GM18861 (cell line): ENCODE measurements around the gene TMEM245.
"Not testable (repeated sequence)": the region's sequence is repeated elsewhere in the genome, so short reads cannot be mapped to it uniquely, and the experiment has no call there.

ENCODE experiments used
- ATAC-seq: cut with Tn5 transposase; IDR thresholded peaks from one replicate; pipeline ENCODE4 v1.9.1; 2021; ENCODE audit not compliant: unreplicated experiment

Gene TMEM245

GRCh38 chr9:109072133-109072692, 47.5 kb downstream of the TMEM245 start:
- no peak for ATAC-seq

GRCh38 chr9:109068764-109069163, 51.0 kb downstream of the TMEM245 start:
- ATAC-seq, result no peak

GRCh38 chr9:109064963-109065702, 54.6 kb downstream of the TMEM245 start:
- no peak for ATAC-seq

GRCh38 chr9:109063760-109064159, 56.0 kb downstream of the TMEM245 start:
- no peak for ATAC-seq

- no peak for ATAC-seq
These were observed 57.2 kb downstream of the TMEM245 start for GRCh38 chr9:109062543-109062942.

GRCh38 chr9:109060191-109060590, 59.6 kb downstream of the TMEM245 start:
- ATAC-seq, result no peak

GRCh38 chr9:109053121-109053520, 66.6 kb downstream of the TMEM245 start:
- not testable (repeated sequence) for ATAC-seq

GRCh38 chr9:109052416-109052815, 67.3 kb downstream of the TMEM245 start:
- ATAC-seq, result no peak

- ATAC-seq, result no peak
These were observed 68.0 kb downstream of the TMEM245 start for GRCh38 chr9:109051733-109052132.

GRCh38 chr9:109050444-109050843, 69.3 kb downstream of the TMEM245 start:
- no peak for ATAC-seq

GRCh38 chr9:109048822-109049221, 70.9 kb downstream of the TMEM245 start:
- no peak for ATAC-seq

- no peak for ATAC-seq
These were observed 72.5 kb downstream of the TMEM245 start for GRCh38 chr9:109047259-109047658.

GRCh38 chr9:109046346-109046745, 73.4 kb downstream of the TMEM245 start:
- ATAC-seq, result no peak

GRCh38 chr9:109043578-109043977, 76.2 kb downstream of the TMEM245 start:
- no peak for ATAC-seq

- no peak for ATAC-seq
These were observed 79.2 kb downstream of the TMEM245 start for GRCh38 chr9:109040571-109040970.

- ATAC-seq, result no peak
These were observed 80.2 kb downstream of the TMEM245 start for GRCh38 chr9:109039539-109039938.

GRCh38 chr9:109037946-109038715, 81.6 kb downstream of the TMEM245 start:
- no peak for ATAC-seq

GRCh38 chr9:109036744-109037680, 82.7 kb downstream of the TMEM245 start:
- ATAC-seq, result no peak

- no peak for ATAC-seq
These were observed 83.9 kb downstream of the TMEM245 start for GRCh38 chr9:109035684-109036423.
